NCI-H146 treated with DMSO at 0.1 percent for 48 hours (cell line): ENCODE measurements around the gene KIF16B.

Experiments
- DNase-seq: peaks from one replicate; lab custom pipeline; 2025; ENCODE audit not compliant: unreplicated experiment; lab: John Stamatoyannopoulos, UW

The KIF16B gene

DNA sequence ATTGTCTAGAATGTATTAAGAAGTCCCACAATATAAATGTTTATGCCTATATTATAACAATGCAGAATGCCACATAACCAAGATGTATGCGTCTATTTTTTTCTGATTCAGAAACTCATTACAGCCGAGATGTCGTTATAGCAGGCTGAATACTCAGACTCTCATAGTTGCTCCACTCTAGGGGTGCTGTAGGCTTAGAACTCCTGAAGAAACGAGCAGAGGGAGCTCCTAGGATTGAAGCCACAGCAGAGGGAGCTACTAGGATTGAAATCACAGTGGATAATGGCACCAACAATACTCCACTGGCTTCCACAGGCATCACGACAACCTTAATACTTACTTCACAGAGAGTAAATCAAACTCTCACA is 208.9 kb downstream of the KIF16B start:
- no peak for DNase-seq

DNA sequence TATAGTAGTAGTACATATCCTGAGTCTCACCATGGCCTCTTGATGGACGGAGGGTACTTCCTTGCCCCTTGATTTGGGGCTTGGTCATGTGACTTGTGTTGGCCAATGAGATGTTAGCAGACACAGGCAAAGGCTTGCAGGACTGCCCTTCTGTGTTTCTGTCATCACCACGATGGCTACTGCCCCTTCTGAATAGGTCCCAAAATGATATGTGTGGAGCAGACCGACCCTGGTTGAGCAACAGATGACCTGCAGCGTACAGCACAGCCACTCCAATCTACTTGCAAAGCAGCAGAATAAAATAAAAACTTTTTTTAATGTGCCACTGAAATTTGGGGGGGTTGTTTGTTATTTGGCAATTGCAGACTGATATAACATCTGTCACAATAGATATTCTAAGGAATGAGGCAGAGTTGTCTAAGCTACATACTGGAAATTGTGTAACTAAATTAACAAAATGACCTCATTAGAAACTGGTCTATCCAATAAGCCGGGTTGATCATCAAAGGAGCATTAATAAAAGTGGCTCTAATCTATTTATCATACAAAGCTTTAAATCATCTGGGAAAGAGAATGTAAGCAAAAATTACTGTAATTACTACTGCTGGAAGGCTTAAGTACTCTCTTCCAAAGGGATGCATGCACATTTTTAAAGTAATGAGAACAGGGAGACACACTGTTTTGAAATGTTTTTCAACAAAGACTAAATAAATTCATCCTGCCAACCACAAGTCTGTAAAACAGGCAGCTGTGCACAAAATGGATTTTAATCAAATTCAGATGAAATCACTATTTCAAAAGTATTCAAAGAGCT is 209.5 kb downstream of the KIF16B start:
- no peak for DNase-seq

GRCh38 chr20:16362642-16363041 is 210.6 kb downstream of the KIF16B start:
- DNase-seq: no peak

- no peak for DNase-seq
Measured at GRCh38 chr20:16360668-16361067, 212.6 kb downstream of the KIF16B start.

DNA sequence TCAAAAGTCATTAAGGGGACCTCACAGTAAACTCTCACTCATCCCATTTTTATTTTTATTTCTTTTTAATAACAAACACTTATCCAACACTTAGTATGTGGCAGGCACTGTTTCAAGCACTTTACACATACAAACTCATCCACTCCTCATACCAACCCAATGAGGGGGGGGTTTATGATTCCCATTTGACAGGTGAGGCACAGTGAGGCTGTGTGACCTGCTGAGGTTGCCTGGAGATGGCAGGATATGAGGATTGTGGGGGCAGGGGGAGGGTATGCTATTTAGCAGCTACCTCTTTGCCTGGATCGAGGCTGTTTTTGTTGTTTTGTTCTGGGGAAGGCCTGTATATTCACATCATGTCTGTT is 219.8 kb downstream of the KIF16B start:
- no peak for DNase-seq

- DNase-seq: no peak
Measured at GRCh38 chr20:16352751-16353416, 220.4 kb downstream of the KIF16B start.

GRCh38 chr20:16352321-16352720 is 220.9 kb downstream of the KIF16B start:
- no peak for DNase-seq

DNA sequence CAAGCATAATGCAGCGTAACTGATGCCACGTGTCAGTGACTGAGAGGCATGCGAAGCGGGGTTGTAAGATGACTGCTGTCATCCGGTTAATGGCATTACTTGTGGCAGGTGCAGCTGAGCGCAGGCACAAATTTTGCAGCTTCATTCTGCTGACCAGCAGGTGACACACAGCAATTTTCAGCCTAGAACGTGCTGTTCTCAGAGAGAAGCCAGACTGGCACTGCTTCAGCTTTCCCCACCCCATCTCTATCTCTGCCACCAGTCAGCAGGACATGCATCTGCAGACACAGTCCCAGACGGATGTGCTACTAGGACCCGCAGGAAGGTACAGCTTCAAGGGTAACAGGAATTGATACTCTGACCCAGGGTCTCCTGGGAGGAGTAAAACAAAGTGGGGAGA is 221.8 kb downstream of the KIF16B start:
- DNase-seq: no peak

- DNase-seq: no peak
Measured at GRCh38 chr20:16350465-16350864, 222.8 kb downstream of the KIF16B start.

GRCh38 chr20:16349523-16350260 is 223.6 kb downstream of the KIF16B start:
- no peak for DNase-seq

GRCh38 chr20:16346956-16347355 is 226.3 kb downstream of the KIF16B start:
- DNase-seq: no peak

GRCh38 chr20:16337707-16338106 is 235.5 kb downstream of the KIF16B start:
- no peak for DNase-seq

DNA sequence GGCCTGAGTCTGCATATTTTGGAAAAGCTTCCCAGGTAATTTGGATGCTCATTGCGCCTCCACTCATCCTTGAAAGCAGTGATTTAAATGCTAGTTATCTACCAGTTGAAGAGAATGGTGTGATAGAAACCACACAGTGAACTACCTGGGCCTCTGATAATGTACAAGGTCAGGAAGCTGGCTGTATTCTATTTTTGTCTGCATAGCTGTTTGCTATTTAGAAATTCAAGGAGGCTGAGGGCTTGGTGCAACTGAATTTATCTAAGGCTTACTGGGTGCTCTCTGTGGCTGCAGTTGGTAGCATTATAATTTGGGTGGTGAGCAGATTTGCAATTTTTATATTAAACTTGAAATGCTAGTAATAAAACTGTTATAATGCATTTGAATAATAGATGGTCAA is 245.6 kb downstream of the KIF16B start:
- no peak for DNase-seq

- DNase-seq: no peak
Measured at GRCh38 chr20:16321291-16321690, 252.0 kb downstream of the KIF16B start.

GRCh38 chr20:16317445-16318362 is 255.5 kb downstream of the KIF16B start:
- DNase-seq: no peak

- DNase-seq: no peak
Measured at GRCh38 chr20:16316513-16316912, 256.7 kb downstream of the KIF16B start.

DNA sequence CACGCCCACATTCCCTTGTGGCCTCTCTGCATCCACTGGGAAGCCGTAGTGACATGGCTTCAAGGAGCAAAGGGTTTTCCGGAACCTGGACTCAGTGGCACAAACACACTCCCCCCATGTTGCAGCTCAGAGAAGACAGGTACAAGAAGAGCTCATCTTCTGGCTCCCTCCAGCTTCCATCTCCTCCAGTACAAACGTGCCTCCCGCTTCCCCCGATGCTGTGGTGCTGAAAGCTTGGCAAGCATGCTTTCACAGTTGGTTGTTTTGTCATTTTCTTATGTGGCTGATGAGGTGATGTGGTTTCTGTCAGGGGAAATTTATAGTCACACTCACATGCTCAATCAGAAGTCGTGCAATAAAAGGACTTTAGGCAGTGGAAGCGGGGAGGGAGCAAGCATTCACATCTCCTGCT is 258.5 kb downstream of the KIF16B start:
- no peak for DNase-seq

- DNase-seq: no peak
Measured at GRCh38 chr20:16314320-16314719, 258.9 kb downstream of the KIF16B start.

DNA sequence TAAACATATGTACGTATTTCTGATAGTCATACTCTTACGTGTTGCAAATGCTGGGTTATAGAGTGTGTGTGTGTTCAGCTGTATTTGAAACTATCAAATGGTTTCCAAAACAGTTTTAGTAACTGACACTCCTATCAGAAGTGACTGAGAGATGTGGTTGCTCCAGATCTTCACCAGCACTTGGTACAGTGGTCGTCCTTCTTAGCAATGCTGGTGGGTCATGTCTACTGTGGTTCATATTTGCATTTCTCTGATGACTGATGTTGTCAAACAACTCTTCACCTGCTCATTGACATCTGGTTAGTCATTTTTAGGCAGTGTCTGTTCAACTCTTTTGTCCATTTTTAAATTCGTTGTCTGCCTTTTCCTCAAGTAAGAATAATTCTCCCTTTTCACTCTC is 259.3 kb downstream of the KIF16B start:
- DNase-seq: no peak

GRCh38 chr20:16312998-16313397 is 260.2 kb downstream of the KIF16B start:
- no peak for DNase-seq

GRCh38 chr20:16311756-16312155 is 261.5 kb downstream of the KIF16B start:
- no peak for DNase-seq
